SU-DHL-6 (cell line): ENCODE data around the gene SLX9.

Experiments used
- EZH2phosphoT487 ChIP-seq: fragments of 200-600 bp; sonication (generic), shearing (Covaris generic); conservative IDR thresholded peaks from 2 replicates; pipeline ENCODE4 v1.6.1; 2018; ENCODE audit warnings: mild to moderate bottlenecking, antibody characterized with exemption, low read length, moderate library complexity, mixed read lengths
- TF ChIP-seq, protein P1 (sequence below): fragments of 200-600 bp; sonication (generic); IDR thresholded peaks from one replicate; pipeline ENCODE4 v1.5.1; 2017; ENCODE audit warnings: antibody characterized with exemption, mild to moderate bottlenecking, low read length, moderate library complexity; ENCODE audit not compliant: insufficient read depth, poor library complexity, severe bottlenecking

DNA sequence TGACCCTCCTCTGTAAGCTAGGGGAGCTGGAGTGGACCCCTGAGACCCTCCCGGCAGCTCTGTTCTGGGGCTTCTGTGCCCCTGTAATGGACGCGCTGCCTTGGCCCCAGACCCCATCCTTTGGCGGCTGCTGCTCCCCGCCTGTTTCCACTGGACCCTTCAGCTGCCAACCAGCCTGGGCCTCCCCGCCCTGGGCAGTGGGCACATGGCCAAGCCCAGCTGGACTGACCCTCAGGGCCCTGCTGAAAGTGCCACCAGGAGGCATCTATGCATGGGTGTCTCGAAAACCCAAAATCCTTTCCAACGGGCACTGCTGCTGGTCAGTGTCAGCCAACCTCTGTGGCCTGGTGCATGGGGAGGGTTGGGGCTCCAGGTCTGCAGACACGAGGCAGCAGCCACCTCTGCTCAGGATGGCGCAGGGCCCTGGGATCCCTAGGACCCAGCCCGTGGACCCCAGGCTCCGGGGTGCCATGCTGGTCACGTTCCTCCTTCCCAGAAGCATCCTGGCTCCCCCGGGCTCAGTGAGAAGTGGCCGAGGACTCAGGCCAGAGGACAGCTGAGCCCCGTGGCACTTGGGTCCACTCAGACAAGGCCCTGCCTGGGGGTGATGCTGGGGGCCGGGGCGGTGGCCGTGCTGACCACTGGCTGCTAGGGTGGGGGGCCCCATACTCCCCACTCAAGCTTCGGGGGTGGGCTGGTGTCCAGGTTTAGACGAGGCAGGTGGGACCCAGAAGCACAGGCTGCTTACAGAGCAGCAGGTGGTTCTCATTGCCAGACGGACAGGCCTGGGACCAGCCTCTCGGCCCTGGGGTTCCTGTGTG is 46.9 kb downstream of the SLX9 start:
- TF ChIP-seq, protein P1, sequence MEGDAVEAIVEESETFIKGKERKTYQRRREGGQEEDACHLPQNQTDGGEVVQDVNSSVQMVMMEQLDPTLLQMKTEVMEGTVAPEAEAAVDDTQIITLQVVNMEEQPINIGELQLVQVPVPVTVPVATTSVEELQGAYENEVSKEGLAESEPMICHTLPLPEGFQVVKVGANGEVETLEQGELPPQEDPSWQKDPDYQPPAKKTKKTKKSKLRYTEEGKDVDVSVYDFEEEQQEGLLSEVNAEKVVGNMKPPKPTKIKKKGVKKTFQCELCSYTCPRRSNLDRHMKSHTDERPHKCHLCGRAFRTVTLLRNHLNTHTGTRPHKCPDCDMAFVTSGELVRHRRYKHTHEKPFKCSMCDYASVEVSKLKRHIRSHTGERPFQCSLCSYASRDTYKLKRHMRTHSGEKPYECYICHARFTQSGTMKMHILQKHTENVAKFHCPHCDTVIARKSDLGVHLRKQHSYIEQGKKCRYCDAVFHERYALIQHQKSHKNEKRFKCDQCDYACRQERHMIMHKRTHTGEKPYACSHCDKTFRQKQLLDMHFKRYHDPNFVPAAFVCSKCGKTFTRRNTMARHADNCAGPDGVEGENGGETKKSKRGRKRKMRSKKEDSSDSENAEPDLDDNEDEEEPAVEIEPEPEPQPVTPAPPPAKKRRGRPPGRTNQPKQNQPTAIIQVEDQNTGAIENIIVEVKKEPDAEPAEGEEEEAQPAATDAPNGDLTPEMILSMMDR, result no peak
- no peak for TF ChIP-seq EZH2phosphoT487
